ENCODE measurements around the gene MS4A5. TPM values are rescaled to one million over a fixed set of nuclear protein-coding genes. Genes with fewer than 3 reads are reported as not detected.

Gene MS4A5
- total RNA-seq, 2 donors from 2014 or later, result not detected

DNA sequence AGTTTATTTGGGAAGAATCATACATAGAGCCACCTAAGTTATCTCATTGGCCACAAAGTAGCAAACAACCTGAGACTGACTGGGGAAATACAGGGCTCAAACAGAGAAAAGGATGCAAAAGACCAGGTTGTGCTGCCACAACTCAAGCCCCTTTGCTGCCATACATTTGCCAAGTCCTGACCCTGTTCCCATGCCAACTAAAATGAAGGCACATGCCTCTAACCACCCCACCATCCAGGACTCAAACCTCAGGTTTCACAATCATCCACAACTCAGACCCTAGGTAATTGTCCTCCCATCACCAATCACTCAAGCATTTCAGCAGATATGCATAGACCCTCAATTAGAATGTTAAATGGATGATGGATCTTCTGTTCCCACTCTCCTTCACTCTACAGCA, 24.8 kb downstream of the MS4A5 start:
- H3K36me3 ChIP-seq (replicated peaks in 1 of 2; ENCODE audit: insufficient read depth in 1 of 2, low read depth in 2 of 2), result no peaks in the 10 kb centered on the region
- no peak for ATAC-seq
- H3K27me3 ChIP-seq, result no peaks in the 10 kb centered on the region
- H3K27ac ChIP-seq, result no peak overlapping the region
- no peaks in the 10 kb centered on the region for H3K9me3 ChIP-seq
- DNase-seq, result no peak
- no peak for TF ChIP-seq POLR2A (IDR thresholded peaks at IDR 0.05)
- no peak overlapping the region for H3K4me3 ChIP-seq
- intact Hi-C loops (cut with DNase I), result no loop called here
- no peaks in the 10 kb centered on the region for H3K4me1 ChIP-seq

DNA sequence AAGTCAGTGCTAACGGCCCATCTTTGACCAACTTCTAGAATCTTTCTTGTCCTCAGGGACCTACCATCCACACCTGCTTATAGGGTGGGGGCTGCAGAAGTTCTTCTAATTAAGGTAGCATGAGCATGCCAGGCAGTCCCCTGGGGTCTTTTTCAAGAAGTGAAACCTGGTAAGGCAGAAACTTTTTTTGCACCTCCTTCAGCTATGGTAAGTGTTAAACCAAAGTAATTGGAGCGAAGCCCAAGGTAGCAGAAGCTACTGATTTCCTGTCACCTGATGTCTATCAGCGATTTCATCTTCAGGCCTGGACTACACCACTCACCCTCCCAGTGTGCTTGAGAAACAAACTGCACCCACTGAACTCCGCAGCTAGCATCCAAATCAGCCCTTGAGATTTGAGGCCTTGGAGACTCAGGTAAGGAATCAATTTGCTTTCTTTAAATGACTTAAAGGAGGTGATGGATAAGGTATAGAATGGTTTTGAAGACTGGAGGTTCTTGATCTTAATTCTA, 26.2 kb downstream of the MS4A5 start, which contains the start of gene MS4A1:
MS4A1 (plus strand) TSS at position 317 of the 512 bp plus-strand sequence. CDS start 6,528 bp downstream, outside the sequence.
- Histone ChIP-seq H3K4me3 (no peak within 1 kb of the TSS), H3K4me1 (no peaks in the 10 kb centered on the region), H3K27ac (no peak within 1 kb of the TSS), H3K27me3 (no peaks in the 10 kb centered on the region), H3K36me3 (replicated peaks in 1 of 2; ENCODE audit: insufficient read depth in 1 of 2, low read depth in 2 of 2) (no peaks in the 10 kb centered on the region), H3K9me3 (no peaks in the 10 kb centered on the region)
- WGBS, 2 donors, result 61 to 78% methylated on average over 4 of the region's 4 CpGs
- no peak for TF ChIP-seq POLR2A (IDR thresholded peaks at IDR 0.05)
- TF ChIP-seq, protein P1, sequence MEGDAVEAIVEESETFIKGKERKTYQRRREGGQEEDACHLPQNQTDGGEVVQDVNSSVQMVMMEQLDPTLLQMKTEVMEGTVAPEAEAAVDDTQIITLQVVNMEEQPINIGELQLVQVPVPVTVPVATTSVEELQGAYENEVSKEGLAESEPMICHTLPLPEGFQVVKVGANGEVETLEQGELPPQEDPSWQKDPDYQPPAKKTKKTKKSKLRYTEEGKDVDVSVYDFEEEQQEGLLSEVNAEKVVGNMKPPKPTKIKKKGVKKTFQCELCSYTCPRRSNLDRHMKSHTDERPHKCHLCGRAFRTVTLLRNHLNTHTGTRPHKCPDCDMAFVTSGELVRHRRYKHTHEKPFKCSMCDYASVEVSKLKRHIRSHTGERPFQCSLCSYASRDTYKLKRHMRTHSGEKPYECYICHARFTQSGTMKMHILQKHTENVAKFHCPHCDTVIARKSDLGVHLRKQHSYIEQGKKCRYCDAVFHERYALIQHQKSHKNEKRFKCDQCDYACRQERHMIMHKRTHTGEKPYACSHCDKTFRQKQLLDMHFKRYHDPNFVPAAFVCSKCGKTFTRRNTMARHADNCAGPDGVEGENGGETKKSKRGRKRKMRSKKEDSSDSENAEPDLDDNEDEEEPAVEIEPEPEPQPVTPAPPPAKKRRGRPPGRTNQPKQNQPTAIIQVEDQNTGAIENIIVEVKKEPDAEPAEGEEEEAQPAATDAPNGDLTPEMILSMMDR (IDR thresholded peaks at IDR 0.05), result no peak
- intact Hi-C loops (cut with DNase I), result no loop called here
- no peak for DNase-seq
- ATAC-seq, result no peak

DNA sequence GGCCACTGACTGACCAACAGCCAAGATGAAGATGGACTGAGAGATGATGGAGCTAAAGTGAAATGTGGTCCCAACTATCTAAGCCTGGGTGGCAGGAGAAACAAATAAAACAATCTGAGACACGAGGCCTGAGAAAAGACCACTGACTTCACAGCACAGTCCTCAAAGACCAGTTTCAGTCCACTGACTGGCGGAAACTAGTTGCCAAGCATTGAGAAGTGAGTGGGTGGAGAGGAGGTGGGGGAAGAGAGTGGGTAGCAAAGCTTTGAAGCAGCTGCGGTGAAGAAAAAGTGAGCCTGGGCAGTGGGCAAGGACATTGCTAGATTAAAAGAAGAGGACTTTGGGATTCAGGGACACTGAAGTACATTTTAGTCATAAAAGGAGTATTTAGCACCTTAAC, 28.2 kb downstream of the MS4A5 start:
- Histone ChIP-seq H3K27me3 (no peaks in the 10 kb centered on the region), H3K4me1 (no peaks in the 10 kb centered on the region), H3K4me3 (no peak overlapping the region), H3K9me3 (no peaks in the 10 kb centered on the region), H3K36me3 (replicated peaks in 1 of 2; ENCODE audit: insufficient read depth in 1 of 2, low read depth in 2 of 2) (no peaks in the 10 kb centered on the region), H3K27ac (no peak overlapping the region)
- WGBS, 2 donors, result 54 to 71% methylated on average over 3 of the region's 3 CpGs
- DNase-seq (no peak), ATAC-seq (no peak)
- TF ChIP-seq, protein P1 (IDR thresholded peaks at IDR 0.05), result no peak
- no peak for TF ChIP-seq POLR2A (IDR thresholded peaks at IDR 0.05)
- intact Hi-C loops (cut with DNase I), result no loop called here

DNA sequence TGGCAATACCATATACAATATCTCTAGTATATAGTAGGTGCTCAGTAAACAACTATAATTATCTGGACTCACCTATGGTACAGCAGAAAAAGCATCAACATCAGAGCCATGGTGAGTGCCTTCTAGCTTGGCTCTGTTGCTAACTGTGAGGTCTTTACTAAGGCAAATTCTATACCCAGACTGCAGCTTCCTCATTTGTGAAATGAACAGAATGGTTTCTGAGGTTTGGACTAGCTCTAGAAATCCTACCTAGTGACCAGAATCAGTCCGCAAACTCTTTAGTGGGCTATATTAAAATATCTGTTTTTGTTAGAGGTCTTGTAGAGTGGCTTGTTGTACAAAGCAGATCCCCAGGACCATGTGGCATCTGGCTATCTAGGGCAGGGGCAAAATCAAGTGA, 30.0 kb downstream of the MS4A5 start:
- H3K4me3 ChIP-seq, result no peak overlapping the region
- intact Hi-C loops (cut with DNase I), result no loop called here
- no peak for DNase-seq
- no peak for TF ChIP-seq POLR2A (IDR thresholded peaks at IDR 0.05)
- TF ChIP-seq, protein P1 (IDR thresholded peaks at IDR 0.05), result no peak
- no peak overlapping the region for H3K27ac ChIP-seq
- H3K27me3 ChIP-seq, result no peaks in the 10 kb centered on the region
- H3K36me3 ChIP-seq (replicated peaks in 1 of 2; ENCODE audit: insufficient read depth in 1 of 2, low read depth in 2 of 2), result no peaks in the 10 kb centered on the region
- H3K4me1 ChIP-seq, result no peaks in the 10 kb centered on the region
- H3K9me3 ChIP-seq, result no peaks in the 10 kb centered on the region
- WGBS, 2 donors, result 95 to 100% methylated on average over 1 of the region's 1 CpG
- ATAC-seq, result no peak

DNA sequence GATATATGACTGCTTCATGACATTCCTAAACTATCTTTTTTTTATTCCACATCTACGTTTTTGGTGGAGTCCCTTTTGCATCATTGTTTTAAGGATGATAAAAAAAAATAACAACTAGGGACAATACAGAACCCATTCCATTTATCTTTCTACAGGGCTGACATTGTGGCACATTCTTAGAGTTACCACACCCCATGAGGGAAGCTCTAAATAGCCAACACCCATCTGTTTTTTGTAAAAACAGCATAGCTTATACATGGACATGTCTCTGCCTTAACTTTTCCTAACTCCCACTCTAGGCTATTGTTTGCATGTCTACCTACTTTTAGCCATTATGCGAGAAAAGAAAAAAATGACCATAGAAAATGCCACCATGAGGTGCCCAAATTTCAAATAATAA, 39.5 kb downstream of the MS4A5 start:
- 48 to 57% methylated on average over 2 of the region's 2 CpGs for WGBS, 2 donors
- Histone ChIP-seq H3K27ac (no peak overlapping the region), H3K27me3 (no peaks in the 10 kb centered on the region), H3K9me3 (no peaks in the 10 kb centered on the region), H3K36me3 (replicated peaks in 1 of 2; ENCODE audit: insufficient read depth in 1 of 2, low read depth in 2 of 2) (no peaks in the 10 kb centered on the region), H3K4me1 (no peaks in the 10 kb centered on the region), H3K4me3 (no peak overlapping the region)
- TF ChIP-seq POLR2A (IDR thresholded peaks at IDR 0.05), result no peak
- TF ChIP-seq, protein P1 (IDR thresholded peaks at IDR 0.05), result no peak
- DNase-seq, result no peak
- intact Hi-C loops (cut with DNase I), result no loop called here
- ATAC-seq, result no peak
